Sigmoid colon (tissue), 7 donors: Measurements from ENCODE around the gene SYNPO2. TPM values are rescaled to one million over a fixed set of nuclear protein-coding genes. Genes with fewer than 3 reads are reported as not detected.
A peak's percentile ranks its signal among the peaks of the same experiment; 100 is the strongest.

Experiments used
- DNase-seq: peaks from one replicate; pipeline ENCODE4 v3.0.0-alpha.2; 2019
- H3K27ac ChIP-seq, 4 donors: fragments of 200-600 bp; sonication (generic); one replicate each; pipeline ENCODE4 v1.5.1; 2016 to 2019; ENCODE audit warnings: mild to moderate bottlenecking in 1 of 4
- H3K27me3 ChIP-seq, 3 donors: fragments of 200-600 bp; sonication (generic); one replicate each; pipeline ENCODE4 v1.5.1; 2019; ENCODE audit warnings: mild to moderate bottlenecking in 1 of 3
- H3K36me3 ChIP-seq, 4 donors: fragments of 200-600 bp; sonication (generic); one replicate each; pipeline ENCODE4 v1.5.1; 2016 to 2019
- H3K4me1 ChIP-seq, 4 donors: fragments of 200-600 bp; sonication (generic); one replicate each; pipeline ENCODE4 v1.5.1; 2017 to 2019
- H3K4me3 ChIP-seq, 4 donors: fragments of 200-600 bp; sonication (generic); one replicate each; pipeline ENCODE4 v1.5.1; 2017 to 2019; ENCODE audit warnings: mild to moderate bottlenecking in 2 of 4, moderate library complexity in 1 of 4
- H3K9me3 ChIP-seq, 4 donors: fragments of 200-600 bp in 3 of 4; sonication (generic) in 3 of 4; one replicate each; pipeline versions ENCODE4 v1.5.1 to v1.6.1; 2013 to 2019
- CTCF ChIP-seq, 4 experiments: fragments of 450-650 bp in 3 of 4; fragments of 200-600 bp in 1 of 4; IDR thresholded peaks; one replicate each; pipeline ENCODE4 v1.5.1; 2016 to 2019; ENCODE audit warnings: antibody characterized with exemption in 4 of 4, mild to moderate bottlenecking in 3 of 4, moderate library complexity in 2 of 4
- EP300 ChIP-seq, 4 donors: sonication (generic); formaldehyde crosslinking; IDR thresholded peaks; one replicate each; pipeline ENCODE4 v1.6.1; 2017; ENCODE audit warnings: antibody characterized with exemption in 4 of 4
- POLR2A ChIP-seq, 2 donors: fragments of 450-650 bp; IDR thresholded peaks; one replicate each; pipeline ENCODE4 v1.6.1; 2016; ENCODE audit warnings: antibody characterized with exemption in 2 of 2, mild to moderate bottlenecking in 2 of 2, moderate library complexity in 2 of 2
- POLR2AphosphoS5 ChIP-seq, 4 donors: sonication (generic); formaldehyde crosslinking; IDR thresholded peaks; one replicate each; pipeline ENCODE4 v1.6.1; 2017; ENCODE audit warnings: antibody characterized with exemption in 4 of 4
- WGBS, 2 donors: extraction: QIAGEN DNeasy Blood & Tissue Kit; methylation state at CpG; one replicate each; pipeline ENCODE4 v1.1.7; 2013; 5-methylcytosine and 5-hydroxymethylcytosine counted together
- intact Hi-C: fragments of 100-400 bp; cut with DNase I; formaldehyde crosslinking; loops from one replicate; pipeline ENCODE4 v1.15.1; 2023
- polyA plus RNA-seq, 3 donors: library from polyadenylated mRNA; stranded (reverse); fragments of 200-250 nt; gene quantifications; one replicate each; pipeline ENCODE4 v1.2.3, GENCODE V29; 2013
- total RNA-seq, 4 donors: library from RNA; depleted of rRNA; stranded (reverse); fragments of >200 nt; gene quantifications; one replicate each; pipeline ENCODE4 v1.1.0, GENCODE V29; 2016
- donor health status: healthy with polysubstance abuse.
- donor health status: Bipolar disorder and iron deficiency.
- donor health status: healthy.

Gene SYNPO2
- total RNA-seq (1,000 to 10,000 TPM in 3 of 4 donors, 100 to 1,000 TPM in 1; 611 to 1,591 (median 1,204) TPM), polyA plus RNA-seq (10 to 100 TPM in 1 of 3 donors, 1 to 10 TPM in 2; 2.1 to 34.6 (median 9.0) TPM)

- H3K4me1 ChIP-seq: peaks cover 0 to 13% (median 4%) of the 10 kb centered on the region in 4 donors
- peak within 1 kb of the TSS; percentile 83 to 90 (median 90) for H3K27ac ChIP-seq
- intact Hi-C loops: loop anchor here (2.0 to 10.0 kb wide), 4 partner anchors 51 to 406 kb away; partner anchors contain the start of gene SEC24D
- TF ChIP-seq POLR2A (IDR thresholded peaks at IDR 0.05) (peak; percentile 89 to 98), POLR2AphosphoS5 (IDR thresholded peaks at IDR 0.05) (peak; percentile 96 to 99 (median 99)), EP300 (IDR thresholded peaks at IDR 0.05) (peak in 1 of 4 donors; percentile 38), CTCF (IDR thresholded peaks at IDR 0.05) (no peak)
- H3K9me3 ChIP-seq: no peaks in the 10 kb centered on the region
- H3K4me3 ChIP-seq: peak within 1 kb of the TSS; percentile 69 to 76 (median 72)
- peak; percentile 97 for DNase-seq
- 2 to 3% methylated on average over 29 of the region's 29 CpGs for WGBS, 2 donors
- no peaks in the 10 kb centered on the region for H3K27me3 ChIP-seq
- H3K36me3 ChIP-seq: no peaks in the 10 kb centered on the region
Observed at GRCh38 chr4:118888666-118889311, at the start of gene SYNPO2. Gene SYNPO2, plus strand, starts transcription at chr4:118888854. Its CDS starts 183 bp downstream, at chr4:118889037.

DNA sequence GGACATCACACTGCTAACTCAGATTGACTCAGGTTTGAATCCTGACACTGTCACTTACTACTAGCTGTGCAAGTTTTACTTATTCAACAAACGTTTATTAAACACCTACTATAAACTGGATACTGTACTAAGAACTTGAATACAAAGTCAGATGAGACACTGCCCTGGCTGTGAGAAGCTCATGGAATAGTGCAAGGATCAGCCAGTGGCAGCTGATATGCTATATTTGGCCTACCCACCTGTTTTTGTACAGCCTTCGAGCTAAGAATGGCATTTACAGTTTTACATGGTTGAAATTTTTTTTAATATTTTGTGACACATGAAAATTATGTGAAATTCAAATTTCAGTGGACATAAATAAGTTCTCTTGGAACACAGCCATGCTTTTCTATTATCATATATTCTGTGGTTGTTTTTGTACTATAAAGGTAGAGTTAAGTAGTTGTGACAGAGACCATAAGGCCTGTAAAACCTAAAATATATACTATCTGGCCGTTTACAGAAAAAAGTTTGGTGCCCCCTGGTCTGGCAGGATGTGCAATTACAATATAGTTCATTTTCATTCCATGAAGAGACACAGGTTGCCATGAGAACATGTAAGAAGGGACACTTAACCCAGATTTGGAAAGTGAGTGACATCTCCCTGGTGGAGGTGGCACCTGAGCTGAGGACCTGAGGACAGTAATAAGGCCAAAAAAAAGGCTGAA is 49.3 kb upstream of the SYNPO2 start:
- H3K27me3 ChIP-seq: no peaks in the 10 kb centered on the region
- no peak overlapping the region for H3K27ac ChIP-seq
- H3K4me3 ChIP-seq: no peak overlapping the region
- no peak for TF ChIP-seq POLR2A (IDR thresholded peaks at IDR 0.05)
- no peak for TF ChIP-seq CTCF (IDR thresholded peaks at IDR 0.05)
- no peak for TF ChIP-seq POLR2AphosphoS5 (IDR thresholded peaks at IDR 0.05)
- TF ChIP-seq EP300 (IDR thresholded peaks at IDR 0.05): no peak
- H3K4me1 ChIP-seq: peaks cover 0 to 11% (median 8%) of the 10 kb centered on the region in 4 donors
- no peaks in the 10 kb centered on the region for H3K9me3 ChIP-seq
- intact Hi-C loops: loop anchor here (5.0 kb wide), 2 partner anchors 48 to 67 kb away; partner anchors contain the start of gene SYNPO2
- 71 to 78% methylated on average over 3 of the region's 3 CpGs for WGBS, 2 donors
- DNase-seq: no peak
- no peaks in the 10 kb centered on the region for H3K36me3 ChIP-seq

DNA sequence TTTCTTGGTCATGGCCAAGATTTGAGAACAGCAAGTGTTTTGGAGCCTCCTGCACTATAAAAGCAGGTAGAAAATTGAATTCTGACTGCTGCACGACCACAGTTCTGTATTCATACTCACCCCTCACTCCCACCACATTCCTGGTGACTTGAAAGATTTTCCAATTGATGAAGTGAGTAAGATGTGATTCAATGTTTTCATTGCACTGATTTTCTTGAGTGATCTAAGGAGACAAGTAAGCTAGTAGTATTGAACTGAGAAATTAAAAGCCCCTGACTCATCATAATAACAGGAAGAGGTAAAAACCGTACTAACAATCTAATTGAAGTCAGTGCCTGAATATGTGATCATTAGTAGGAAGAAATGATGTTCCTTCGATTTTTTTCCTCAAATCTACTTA is 46.6 kb upstream of the SYNPO2 start:
- no peaks in the 10 kb centered on the region for H3K4me1 ChIP-seq
- H3K27ac ChIP-seq: no peak overlapping the region
- intact Hi-C loops: no loop called here
- H3K9me3 ChIP-seq: no peaks in the 10 kb centered on the region
- H3K4me3 ChIP-seq: no peak overlapping the region
- 44 to 86% methylated on average over 3 of the region's 3 CpGs for WGBS, 2 donors
- TF ChIP-seq EP300 (IDR thresholded peaks at IDR 0.05): no peak
- no peak for TF ChIP-seq POLR2AphosphoS5 (IDR thresholded peaks at IDR 0.05)
- no peak for TF ChIP-seq CTCF (IDR thresholded peaks at IDR 0.05)
- TF ChIP-seq POLR2A (IDR thresholded peaks at IDR 0.05): no peak
- DNase-seq: no peak
- H3K36me3 ChIP-seq: no peaks in the 10 kb centered on the region
- H3K27me3 ChIP-seq: no peaks in the 10 kb centered on the region

DNA sequence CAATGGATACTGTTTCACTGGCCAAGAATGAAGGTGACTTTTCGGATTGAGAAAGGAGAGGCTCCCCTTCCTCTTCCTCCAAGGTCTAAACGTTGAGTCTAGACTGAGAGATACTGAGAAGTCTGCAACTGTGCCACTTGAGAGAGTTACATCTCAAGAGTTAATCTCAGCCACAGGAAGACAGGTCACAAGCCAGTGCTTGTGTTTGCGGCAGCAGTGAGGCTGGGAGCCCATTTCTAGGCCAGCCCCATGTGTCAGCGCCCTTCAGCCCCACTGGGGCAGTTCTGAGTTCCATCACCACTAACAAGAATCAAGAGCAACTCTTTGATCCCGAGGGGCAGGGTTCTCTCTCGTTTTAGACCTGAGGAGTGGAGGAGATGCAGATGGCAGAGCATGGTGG is 45.4 kb upstream of the SYNPO2 start:
- Histone ChIP-seq H3K9me3 (no peaks in the 10 kb centered on the region), H3K36me3 (no peaks in the 10 kb centered on the region), H3K4me1 (no peaks in the 10 kb centered on the region), H3K4me3 (no peak overlapping the region), H3K27ac (no peak overlapping the region), H3K27me3 (no peaks in the 10 kb centered on the region)
- 76 to 80% methylated on average over 6 of the region's 6 CpGs for WGBS, 2 donors
- DNase-seq: no peak
- TF ChIP-seq POLR2AphosphoS5 (IDR thresholded peaks at IDR 0.05): no peak
- no peak for TF ChIP-seq EP300 (IDR thresholded peaks at IDR 0.05)
- TF ChIP-seq CTCF (IDR thresholded peaks at IDR 0.05): no peak
- TF ChIP-seq POLR2A (IDR thresholded peaks at IDR 0.05): no peak
- intact Hi-C loops: no loop called here
